Measurements from ENCODE around the gene PRKG1.

DNA sequence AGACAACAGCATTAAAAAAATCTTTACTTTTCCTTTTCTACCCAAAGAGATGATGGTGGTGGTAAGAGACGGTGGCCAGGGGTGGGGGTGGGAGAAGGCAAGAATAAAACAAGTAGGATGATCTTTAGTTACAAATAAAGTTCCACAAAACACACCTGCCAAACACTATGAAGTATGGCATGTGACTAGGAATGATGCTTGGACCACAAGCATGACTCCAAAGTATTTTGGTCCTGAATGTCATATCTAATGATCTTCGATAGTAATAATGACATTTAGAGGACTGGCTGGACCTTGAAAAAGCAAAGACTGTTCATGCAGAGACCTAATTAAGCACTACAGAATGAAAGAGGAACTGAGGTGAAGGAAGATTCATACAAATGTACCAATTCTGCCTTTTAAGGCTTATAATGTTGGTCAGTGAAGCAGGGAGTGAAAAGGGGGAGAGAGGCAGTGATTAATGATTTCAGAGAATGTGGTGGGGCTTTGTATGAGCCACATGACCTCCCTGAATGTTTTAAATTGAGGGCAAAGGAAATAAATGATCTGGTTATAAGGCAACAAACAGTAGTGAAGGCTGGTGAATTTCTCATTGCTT lies 1210.2 kb downstream of the PRKG1 start:
- TF ChIP-seq, protein P1, sequence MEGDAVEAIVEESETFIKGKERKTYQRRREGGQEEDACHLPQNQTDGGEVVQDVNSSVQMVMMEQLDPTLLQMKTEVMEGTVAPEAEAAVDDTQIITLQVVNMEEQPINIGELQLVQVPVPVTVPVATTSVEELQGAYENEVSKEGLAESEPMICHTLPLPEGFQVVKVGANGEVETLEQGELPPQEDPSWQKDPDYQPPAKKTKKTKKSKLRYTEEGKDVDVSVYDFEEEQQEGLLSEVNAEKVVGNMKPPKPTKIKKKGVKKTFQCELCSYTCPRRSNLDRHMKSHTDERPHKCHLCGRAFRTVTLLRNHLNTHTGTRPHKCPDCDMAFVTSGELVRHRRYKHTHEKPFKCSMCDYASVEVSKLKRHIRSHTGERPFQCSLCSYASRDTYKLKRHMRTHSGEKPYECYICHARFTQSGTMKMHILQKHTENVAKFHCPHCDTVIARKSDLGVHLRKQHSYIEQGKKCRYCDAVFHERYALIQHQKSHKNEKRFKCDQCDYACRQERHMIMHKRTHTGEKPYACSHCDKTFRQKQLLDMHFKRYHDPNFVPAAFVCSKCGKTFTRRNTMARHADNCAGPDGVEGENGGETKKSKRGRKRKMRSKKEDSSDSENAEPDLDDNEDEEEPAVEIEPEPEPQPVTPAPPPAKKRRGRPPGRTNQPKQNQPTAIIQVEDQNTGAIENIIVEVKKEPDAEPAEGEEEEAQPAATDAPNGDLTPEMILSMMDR (IDR thresholded peaks at IDR 0.05), result no peak
- no peak for TF ChIP-seq POLR2A (IDR thresholded peaks at IDR 0.05)

All from Peyer's patch (tissue), 4 donors.